ENCODE results near the gene PRKCE. TPM values are rescaled to one million over a fixed set of nuclear protein-coding genes. Genes with fewer than 3 reads are reported as not detected.

Gene PRKCE
- total and polyA plus RNA-seq, 4 donors, result 2.5 to 38.6 (median 5.8) TPM

GRCh38 chr2:45748239-45748638 lies 96.8 kb downstream of the PRKCE start:
- Histone ChIP-seq H3K4me3 (ENCODE audit: low read depth in 1 of 3, low read length in 3 of 3) (no peak overlapping the region), H3K4me1 (ENCODE audit: control insufficient read depth in 4 of 4, insufficient read depth in 4 of 4, low read length in 3 of 4) (no peaks in the 10 kb centered on the region), H3K36me3 (ENCODE audit: control insufficient read depth in 4 of 4, insufficient read depth in 3 of 4, low read depth in 1 of 4, low read length in 3 of 4) (no peaks in the 10 kb centered on the region), H3K9me3 (ENCODE audit: control insufficient read depth in 4 of 4, low read length in 3 of 4) (no peaks in the 10 kb centered on the region), H3K9ac (ENCODE audit: low read depth in 1 of 2, low read length in 2 of 2) (no peak overlapping the region), H3K27me3 (ENCODE audit: control insufficient read depth in 4 of 4, insufficient read depth in 4 of 4, low read length in 3 of 4) (no peaks in the 10 kb centered on the region), H3K27ac (ENCODE audit: low read depth in 1 of 2, low read length in 2 of 2) (no peak overlapping the region)
- TF ChIP-seq JUND (IDR thresholded peaks at IDR 0.05) (no peak), REST (IDR thresholded peaks at IDR 0.05) (no peak), RAD21 (IDR thresholded peaks at IDR 0.05) (no peak), ZBTB33 (IDR thresholded peaks at IDR 0.05) (no peak), CTCF (IDR thresholded peaks at IDR 0.05; ENCODE audit: low read depth, low read length, missing input control) (no peak), MAX (IDR thresholded peaks at IDR 0.05) (no peak), FOXA2 (IDR thresholded peaks at IDR 0.05) (no peak)
- no peak for DNase-seq (ENCODE audit: low spot score)
- 88% methylated on average over 8 of the region's 8 CpGs for WGBS

- no peaks in the 10 kb centered on the region for H3K36me3 ChIP-seq (ENCODE audit: control insufficient read depth in 4 of 4, insufficient read depth in 3 of 4, low read depth in 1 of 4, low read length in 3 of 4)
- H3K9me3 ChIP-seq (ENCODE audit: control insufficient read depth in 4 of 4, low read length in 3 of 4), result no peaks in the 10 kb centered on the region
- no peak for DNase-seq (ENCODE audit: low spot score)
- WGBS, result 86% methylated on average over 2 of the region's 2 CpGs
- no peak overlapping the region for H3K4me3 ChIP-seq (ENCODE audit: low read depth in 1 of 3, low read length in 3 of 3)
- no peaks in the 10 kb centered on the region for H3K4me1 ChIP-seq (ENCODE audit: control insufficient read depth in 4 of 4, insufficient read depth in 4 of 4, low read length in 3 of 4)
- H3K27ac ChIP-seq (ENCODE audit: low read depth in 1 of 2, low read length in 2 of 2), result no peak overlapping the region
- H3K27me3 ChIP-seq (ENCODE audit: control insufficient read depth in 4 of 4, insufficient read depth in 4 of 4, low read length in 3 of 4), result no peaks in the 10 kb centered on the region
- no peak overlapping the region for H3K9ac ChIP-seq (ENCODE audit: low read depth in 1 of 2, low read length in 2 of 2)
- TF ChIP-seq RXRA (IDR thresholded peaks at IDR 0.05) (no peak), MAX (IDR thresholded peaks at IDR 0.05) (no peak), ZBTB33 (IDR thresholded peaks at IDR 0.05) (no peak), GABPA (IDR thresholded peaks at IDR 0.05 in 1 of 2, conservative IDR thresholded peaks at IDR 0.05 in 1 of 2) (no peak), EGR1 (IDR thresholded peaks at IDR 0.05; ENCODE audit: low read depth in 2 of 2) (no peak), JUND (IDR thresholded peaks at IDR 0.05) (no peak), FOXA2 (IDR thresholded peaks at IDR 0.05) (no peak), YY1 (IDR thresholded peaks at IDR 0.05) (no peak), CTCF (IDR thresholded peaks at IDR 0.05; ENCODE audit: low read depth, low read length, missing input control) (no peak), RAD21 (IDR thresholded peaks at IDR 0.05) (no peak), HNF4A (conservative IDR thresholded peaks at IDR 0.05) (no peak), REST (IDR thresholded peaks at IDR 0.05) (no peak), NR2F2 (IDR thresholded peaks at IDR 0.05) (no peak), TAF1 (conservative IDR thresholded peaks at IDR 0.05) (no peak), FOXA1 (IDR thresholded peaks at IDR 0.05) (no peak)
Measured at GRCh38 chr2:45750001-45750400, 98.5 kb downstream of the PRKCE start.

Data from liver (tissue), 9 donors.